ENCODE measurements around the gene MYO16.

- TF ChIP-seq CTCF (IDR thresholded peaks at IDR 0.05) (no peak), POLR2A (IDR thresholded peaks at IDR 0.05) (no peak), EP300 (IDR thresholded peaks at IDR 0.05) (no peak)
Observed at GRCh38 chr13:108959234-108959633, 329.8 kb downstream of the MYO16 start.

Measured in ovary (tissue), 3 donors.